Measurements from ENCODE around the gene CPB1.

GRCh38 chr3:148833223-148833622 lies 5.6 kb downstream of the CPB1 start:
- TF ChIP-seq, protein P1, sequence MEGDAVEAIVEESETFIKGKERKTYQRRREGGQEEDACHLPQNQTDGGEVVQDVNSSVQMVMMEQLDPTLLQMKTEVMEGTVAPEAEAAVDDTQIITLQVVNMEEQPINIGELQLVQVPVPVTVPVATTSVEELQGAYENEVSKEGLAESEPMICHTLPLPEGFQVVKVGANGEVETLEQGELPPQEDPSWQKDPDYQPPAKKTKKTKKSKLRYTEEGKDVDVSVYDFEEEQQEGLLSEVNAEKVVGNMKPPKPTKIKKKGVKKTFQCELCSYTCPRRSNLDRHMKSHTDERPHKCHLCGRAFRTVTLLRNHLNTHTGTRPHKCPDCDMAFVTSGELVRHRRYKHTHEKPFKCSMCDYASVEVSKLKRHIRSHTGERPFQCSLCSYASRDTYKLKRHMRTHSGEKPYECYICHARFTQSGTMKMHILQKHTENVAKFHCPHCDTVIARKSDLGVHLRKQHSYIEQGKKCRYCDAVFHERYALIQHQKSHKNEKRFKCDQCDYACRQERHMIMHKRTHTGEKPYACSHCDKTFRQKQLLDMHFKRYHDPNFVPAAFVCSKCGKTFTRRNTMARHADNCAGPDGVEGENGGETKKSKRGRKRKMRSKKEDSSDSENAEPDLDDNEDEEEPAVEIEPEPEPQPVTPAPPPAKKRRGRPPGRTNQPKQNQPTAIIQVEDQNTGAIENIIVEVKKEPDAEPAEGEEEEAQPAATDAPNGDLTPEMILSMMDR (IDR thresholded peaks at IDR 0.05) = no peak
- TF ChIP-seq EZH2 (IDR thresholded peaks at IDR 0.05; ENCODE audit: borderline replicate concordance, insufficient read depth, low read depth, low read length, poor library complexity, severe bottlenecking) = no peak
